ENCODE data around the gene CFAP46.

DNA sequence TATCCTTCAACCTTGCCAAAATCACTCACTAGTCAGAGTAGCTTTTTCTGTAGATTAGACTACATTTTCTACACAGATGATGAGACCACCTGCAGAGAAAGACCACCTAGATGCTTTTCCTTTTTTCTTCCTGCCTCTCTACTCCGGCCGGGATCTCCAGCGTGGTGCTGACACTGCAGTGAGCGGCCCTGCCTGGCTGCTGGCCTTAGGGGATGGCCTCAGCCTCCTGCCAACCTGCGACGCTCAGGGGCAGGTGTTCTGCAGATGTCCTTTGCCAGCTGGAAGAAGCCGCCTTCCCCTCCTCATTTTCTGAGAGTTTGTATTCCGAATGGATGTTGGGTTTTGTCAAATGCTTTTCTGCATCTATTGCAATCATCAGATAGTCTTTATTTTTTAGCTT, 113.0 kb downstream of the CFAP46 start:
- TF ChIP-seq, protein P1, sequence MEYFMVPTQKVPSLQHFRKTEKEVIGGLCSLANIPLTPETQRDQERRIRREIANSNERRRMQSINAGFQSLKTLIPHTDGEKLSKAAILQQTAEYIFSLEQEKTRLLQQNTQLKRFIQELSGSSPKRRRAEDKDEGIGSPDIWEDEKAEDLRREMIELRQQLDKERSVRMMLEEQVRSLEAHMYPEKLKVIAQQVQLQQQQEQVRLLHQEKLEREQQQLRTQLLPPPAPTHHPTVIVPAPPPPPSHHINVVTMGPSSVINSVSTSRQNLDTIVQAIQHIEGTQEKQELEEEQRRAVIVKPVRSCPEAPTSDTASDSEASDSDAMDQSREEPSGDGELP (CRISPR knock-in tag; IDR thresholded peaks at IDR 0.05; ENCODE audit: borderline replicate concordance) = no peak
- TF ChIP-seq, protein P2, sequence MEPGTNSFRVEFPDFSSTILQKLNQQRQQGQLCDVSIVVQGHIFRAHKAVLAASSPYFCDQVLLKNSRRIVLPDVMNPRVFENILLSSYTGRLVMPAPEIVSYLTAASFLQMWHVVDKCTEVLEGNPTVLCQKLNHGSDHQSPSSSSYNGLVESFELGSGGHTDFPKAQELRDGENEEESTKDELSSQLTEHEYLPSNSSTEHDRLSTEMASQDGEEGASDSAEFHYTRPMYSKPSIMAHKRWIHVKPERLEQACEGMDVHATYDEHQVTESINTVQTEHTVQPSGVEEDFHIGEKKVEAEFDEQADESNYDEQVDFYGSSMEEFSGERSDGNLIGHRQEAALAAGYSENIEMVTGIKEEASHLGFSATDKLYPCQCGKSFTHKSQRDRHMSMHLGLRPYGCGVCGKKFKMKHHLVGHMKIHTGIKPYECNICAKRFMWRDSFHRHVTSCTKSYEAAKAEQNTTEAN (CRISPR knock-in tag; IDR thresholded peaks at IDR 0.05) = no peak
- TF ChIP-seq EP300 (IDR thresholded peaks at IDR 0.05; ENCODE audit: low read length) (no peak), U2AF2 (optimal IDR thresholded peaks at IDR 0.05; ENCODE audit: low read depth, low read length) (no peak), RFX5 (IDR thresholded peaks at IDR 0.05; ENCODE audit: low read depth, low read length) (no peak), NFE2 (IDR thresholded peaks at IDR 0.05; ENCODE audit: low read depth) (no peak)
- TF ChIP-seq, protein P3, sequence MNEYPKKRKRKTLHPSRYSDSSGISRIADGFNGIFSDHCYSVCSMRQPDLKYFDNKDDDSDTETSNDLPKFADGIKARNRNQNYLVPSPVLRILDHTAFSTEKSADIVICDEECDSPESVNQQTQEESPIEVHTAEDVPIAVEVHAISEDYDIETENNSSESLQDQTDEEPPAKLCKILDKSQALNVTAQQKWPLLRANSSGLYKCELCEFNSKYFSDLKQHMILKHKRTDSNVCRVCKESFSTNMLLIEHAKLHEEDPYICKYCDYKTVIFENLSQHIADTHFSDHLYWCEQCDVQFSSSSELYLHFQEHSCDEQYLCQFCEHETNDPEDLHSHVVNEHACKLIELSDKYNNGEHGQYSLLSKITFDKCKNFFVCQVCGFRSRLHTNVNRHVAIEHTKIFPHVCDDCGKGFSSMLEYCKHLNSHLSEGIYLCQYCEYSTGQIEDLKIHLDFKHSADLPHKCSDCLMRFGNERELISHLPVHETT (CRISPR knock-in tag; conservative IDR thresholded peaks at IDR 0.05 in 1 of 2, IDR thresholded peaks at IDR 0.05 in 1 of 2) = no peak
- TF ChIP-seq, protein P4, sequence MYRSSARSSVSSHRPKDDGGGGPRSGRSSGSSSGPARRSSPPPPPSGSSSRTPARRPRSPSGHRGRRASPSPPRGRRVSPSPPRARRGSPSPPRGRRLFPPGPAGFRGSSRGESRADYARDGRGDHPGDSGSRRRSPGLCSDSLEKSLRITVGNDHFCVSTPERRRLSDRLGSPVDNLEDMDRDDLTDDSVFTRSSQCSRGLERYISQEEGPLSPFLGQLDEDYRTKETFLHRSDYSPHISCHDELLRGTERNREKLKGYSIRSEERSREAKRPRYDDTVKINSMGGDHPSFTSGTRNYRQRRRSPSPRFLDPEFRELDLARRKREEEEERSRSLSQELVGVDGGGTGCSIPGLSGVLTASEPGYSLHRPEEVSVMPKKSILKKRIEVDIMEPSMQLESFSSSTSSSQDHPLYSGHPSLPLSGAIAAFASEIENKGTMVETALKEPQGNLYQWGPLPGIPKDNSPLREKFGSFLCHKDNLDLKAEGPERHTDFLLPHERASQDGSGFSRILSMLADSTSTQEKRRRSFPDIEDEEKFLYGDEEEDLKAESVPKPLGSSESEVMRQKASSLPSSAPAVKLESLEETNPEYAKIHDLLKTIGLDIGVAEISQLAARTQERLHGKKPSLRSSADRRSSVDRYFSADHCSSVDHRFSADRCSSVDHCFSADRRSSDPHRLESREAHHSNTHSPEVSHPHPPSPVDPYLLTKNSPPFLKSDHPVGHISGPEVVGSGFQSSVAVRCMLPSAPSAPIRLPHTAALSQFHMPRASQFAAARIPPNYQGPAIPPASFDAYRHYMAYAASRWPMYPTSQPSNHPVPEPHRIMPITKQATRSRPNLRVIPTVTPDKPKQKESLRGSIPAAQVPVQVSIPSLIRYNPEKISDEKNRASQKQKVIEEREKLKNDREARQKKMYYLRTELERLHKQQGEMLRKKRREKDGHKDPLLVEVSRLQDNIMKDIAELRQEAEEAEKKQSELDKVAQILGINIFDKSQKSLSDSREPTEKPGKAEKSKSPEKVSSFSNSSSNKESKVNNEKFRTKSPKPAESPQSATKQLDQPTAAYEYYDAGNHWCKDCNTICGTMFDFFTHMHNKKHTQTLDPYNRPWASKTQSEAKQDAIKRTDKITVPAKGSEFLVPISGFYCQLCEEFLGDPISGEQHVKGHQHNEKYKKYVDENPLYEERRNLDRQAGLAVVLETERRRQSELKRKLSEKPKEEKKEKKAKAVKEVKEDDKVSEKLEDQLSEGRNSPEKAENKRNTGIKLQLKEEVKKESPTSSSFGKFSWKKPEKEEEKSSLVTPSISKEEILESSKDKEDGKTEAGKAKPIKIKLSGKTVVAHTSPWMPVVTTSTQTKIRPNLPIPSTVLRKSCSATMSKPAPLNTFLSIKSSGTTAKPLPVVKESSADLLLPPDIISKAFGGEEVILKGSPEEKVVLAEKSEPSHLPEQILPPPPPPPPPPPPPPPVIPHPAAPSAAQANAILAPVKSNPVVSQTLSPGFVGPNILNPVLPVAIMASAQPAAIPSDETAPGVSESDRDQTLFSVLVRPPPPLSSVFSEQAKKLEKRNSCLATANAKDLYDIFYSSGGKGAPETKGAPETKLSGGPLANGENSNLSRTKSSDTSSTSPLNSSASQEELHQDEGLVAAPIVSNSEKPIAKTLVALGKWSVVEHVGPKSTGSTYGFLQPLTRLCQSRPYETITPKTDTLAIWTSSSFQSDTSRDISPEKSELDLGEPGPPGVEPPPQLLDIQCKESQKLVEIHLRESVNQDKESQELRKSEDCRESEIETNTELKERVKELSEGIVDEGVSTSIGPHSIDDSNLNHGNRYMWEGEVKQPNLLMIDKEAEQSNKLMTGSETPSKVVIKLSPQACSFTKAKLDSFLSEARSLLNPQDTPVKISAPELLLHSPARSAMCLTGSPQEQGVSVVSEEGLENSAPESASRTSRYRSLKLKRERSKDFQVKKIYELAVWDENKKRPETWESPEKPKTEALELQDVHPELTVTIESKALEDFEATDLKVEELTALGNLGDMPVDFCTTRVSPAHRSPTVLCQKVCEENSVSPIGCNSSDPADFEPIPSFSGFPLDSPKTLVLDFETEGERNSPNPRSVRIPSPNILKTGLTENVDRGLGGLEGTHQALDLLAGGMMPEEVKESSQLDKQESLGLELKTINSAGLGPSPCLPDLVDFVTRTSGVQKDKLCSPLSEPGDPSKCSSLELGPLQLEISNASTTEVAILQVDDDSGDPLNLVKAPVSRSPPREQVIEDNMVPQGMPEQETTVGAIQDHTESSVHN (IDR thresholded peaks at IDR 0.05; ENCODE audit: borderline replicate concordance in 1 of 2, low read depth in 1 of 2) = no peak
